GM13977 (cell line): ENCODE measurements around the gene ADA.
"Not testable (repeated sequence)": the region's sequence is repeated elsewhere in the genome, so short reads cannot be mapped to it uniquely, and the experiment has no call there.

Experiments used
- DNase-seq: peaks from one replicate; pipeline ENCODE4 v3.0.0; 2012; ENCODE audit warnings: low spot score
- CTCF ChIP-seq: IDR thresholded peaks from 2 replicates; pipeline ENCODE4 v1.5.1; 2012; ENCODE audit warnings: mild to moderate bottlenecking, control low read depth; ENCODE audit not compliant: insufficient read depth; ENCODE audit errors: extremely low read depth, missing control alignments
- in situ Hi-C: fragments of 300-500 bp; cut with MboI; formaldehyde crosslinking; loops from one replicate; pipeline ENCODE4 v1.12.0; 2022; ENCODE audit warnings: low sequenced_read_pairs, low pct_unique_long_range_greater_than_20kb, mixed read lengths, inconsistent platforms; ENCODE audit not compliant: unreplicated experiment

The ADA gene

DNA sequence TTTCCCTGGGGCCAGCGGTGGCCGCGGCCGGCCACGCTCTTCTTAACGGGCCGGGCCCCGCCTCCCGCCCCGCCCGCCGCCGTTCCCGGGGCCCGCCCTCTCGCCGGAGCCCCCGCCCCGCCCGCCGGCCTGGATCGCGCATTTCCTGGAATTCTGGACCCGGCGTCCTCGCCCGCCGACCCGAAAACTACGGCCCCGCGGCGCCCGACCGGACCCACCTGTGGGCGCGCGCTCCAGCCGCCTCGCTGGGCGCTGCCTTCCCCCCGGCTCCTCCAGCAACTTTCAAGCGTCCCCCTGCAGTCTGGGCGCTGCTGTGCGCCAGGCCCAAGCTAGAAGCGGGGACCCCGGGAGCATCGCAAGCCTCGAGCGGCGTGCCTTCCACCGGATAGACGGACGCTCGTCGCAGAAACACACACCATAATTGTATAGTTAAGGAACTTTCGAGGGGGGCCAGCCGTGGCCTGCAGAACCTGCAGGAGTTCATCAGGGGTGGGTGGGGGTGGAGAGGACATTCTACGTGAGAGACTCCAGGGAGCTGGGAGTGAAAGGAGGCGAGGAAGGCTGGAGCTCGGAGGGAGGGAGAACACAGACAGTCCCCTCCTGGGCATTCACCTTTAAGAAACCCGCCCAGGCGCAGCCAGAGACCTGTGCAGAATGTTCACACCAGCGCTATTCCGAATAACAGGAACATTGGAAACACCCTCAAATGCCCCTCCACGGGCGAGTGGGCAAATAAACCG is at the start of gene ADA:
TSS of gene ADA (minus strand) at position 16 of the 740 bp plus-strand sequence. CDS start 92 bp downstream, outside the sequence.
- no peak for TF ChIP-seq CTCF
- in situ Hi-C loops = no loop called here
- peak; percentile 56 for DNase-seq

DNA sequence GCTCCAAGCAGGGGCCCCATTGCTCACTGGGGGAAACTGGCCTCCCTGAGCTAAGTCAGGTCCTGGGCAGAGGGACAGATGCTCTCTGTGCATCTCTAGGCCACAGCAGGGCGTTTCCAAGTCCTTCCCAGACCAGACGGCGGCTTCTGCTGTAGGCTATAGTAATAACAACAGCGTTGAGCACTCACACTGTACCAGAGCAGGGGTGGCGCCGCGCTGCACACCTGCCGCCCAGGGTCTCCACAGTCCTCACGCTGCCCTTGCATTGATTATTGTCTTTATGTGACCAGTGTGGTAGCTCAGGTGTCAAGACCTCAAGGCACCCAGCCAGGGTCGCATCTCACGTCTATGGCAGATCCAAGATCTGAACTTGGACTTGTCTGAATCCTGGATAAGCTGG is 48.8 kb upstream of the ADA start:
- no peak for DNase-seq
- TF ChIP-seq CTCF = no peak
- in situ Hi-C loops = no loop called here

GRCh38 chr20:44698351-44698750 is 46.9 kb upstream of the ADA start:
- no peak for DNase-seq
- in situ Hi-C loops = no loop called here
- no peak for TF ChIP-seq CTCF

GRCh38 chr20:44697041-44697440 is 45.5 kb upstream of the ADA start:
- DNase-seq, in situ Hi-C loops: not testable (repeated sequence)

DNA sequence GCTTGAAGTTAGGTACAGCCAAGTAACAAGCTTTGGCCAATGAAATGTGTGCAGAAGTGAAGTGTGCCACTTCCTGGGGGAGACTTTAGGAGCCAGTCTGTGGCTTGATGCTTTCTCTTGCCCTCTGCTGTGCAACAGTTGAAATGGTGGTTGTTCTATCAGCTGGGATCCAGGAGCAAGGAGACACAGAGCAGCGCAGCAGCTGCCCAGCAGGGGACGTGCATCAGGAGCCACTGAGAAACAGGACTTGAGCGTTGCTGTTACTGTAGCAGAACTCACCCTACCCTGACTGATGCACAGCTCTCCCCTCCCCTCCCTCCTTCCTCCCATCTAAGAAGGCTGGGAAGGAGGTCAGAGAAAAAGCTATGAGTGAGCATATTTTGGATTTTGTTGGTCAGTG is 44.8 kb upstream of the ADA start:
- DNase-seq = no peak
- peak; percentile 27 for TF ChIP-seq CTCF
- in situ Hi-C loops = no loop called here

DNA sequence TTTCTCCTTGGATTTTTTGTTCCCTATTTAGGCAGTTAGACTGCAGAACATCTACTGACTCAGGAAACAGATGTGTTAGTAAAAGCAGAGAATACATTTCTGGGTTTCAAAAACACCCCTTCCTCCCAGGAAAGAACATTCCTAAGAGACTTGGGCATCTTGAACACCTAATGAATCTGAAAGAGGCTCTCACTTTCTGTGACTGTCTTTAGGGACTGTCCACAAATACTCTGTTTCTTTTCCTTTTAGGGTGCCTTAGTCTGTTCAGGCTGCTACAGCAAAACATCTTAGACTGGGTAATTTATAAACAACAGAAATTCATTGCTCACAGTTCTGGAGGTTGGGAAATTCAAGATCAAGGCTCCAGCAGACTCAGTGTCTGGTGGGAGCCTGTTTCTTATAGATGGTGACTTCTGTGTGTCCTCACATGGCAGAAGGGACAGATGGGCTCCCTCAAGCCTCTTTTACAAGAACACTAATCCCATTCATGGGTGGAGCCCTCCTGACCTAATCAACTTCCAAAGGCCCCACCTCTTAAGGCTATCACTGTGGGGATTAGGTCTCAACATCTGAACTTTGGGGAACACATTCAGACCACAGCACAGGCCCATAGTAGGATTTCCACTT is 44.3 kb upstream of the ADA start:
- in situ Hi-C loops = no loop called here
- TF ChIP-seq CTCF = no peak
- DNase-seq = no peak

GRCh38 chr20:44695295-44695673 is 43.8 kb upstream of the ADA start:
- in situ Hi-C loops = no loop called here
- no peak for TF ChIP-seq CTCF
- DNase-seq = no peak
